Nephron (organoid): Measurements from ENCODE around the gene GALNT13.

Experiments used
- H3K27ac Mint-ChIP-seq, 3 experiments: 2 replicates each; pipeline ENCODE4 v1.8.0; 2020; ENCODE audit warnings: mixed read lengths in 3 of 3, mild to moderate bottlenecking in 2 of 3, moderate library complexity in 1 of 3
- H3K27me3 Mint-ChIP-seq: 2 replicates; pipeline ENCODE4 v1.8.0; 2021; ENCODE audit warnings: low read depth, mild to moderate bottlenecking, moderate library complexity, mixed read lengths
- H3K36me3 Mint-ChIP-seq: 2 replicates; pipeline ENCODE4 v1.8.0; 2020; ENCODE audit warnings: low read depth, mixed read lengths
- H3K4me1 Mint-ChIP-seq: 2 replicates; pipeline ENCODE4 v1.8.0; 2020; ENCODE audit warnings: mixed read lengths
- H3K4me3 Mint-ChIP-seq, 3 experiments: 2 replicates each; pipeline ENCODE4 v1.8.0; 2020; ENCODE audit warnings: mild to moderate bottlenecking in 3 of 3, mixed read lengths in 3 of 3, moderate library complexity in 2 of 3
- H3K9me3 Mint-ChIP-seq: 2 replicates; pipeline ENCODE4 v1.8.0; 2020; ENCODE audit warnings: mixed read lengths
- CTCF ChIP-seq, 3 experiments: fragments of 200-600 bp; sonication (generic); IDR thresholded peaks; one replicate each; pipeline ENCODE4 v1.5.0; 2021; ENCODE audit warnings: antibody characterized with exemption in 3 of 3; ENCODE audit not compliant: unreplicated experiment in 3 of 3

GALNT13 gene

GRCh38 chr2:154229966-154230365 lies 358.2 kb downstream of the GALNT13 start:
- TF ChIP-seq CTCF (IDR thresholded peaks at IDR 0.05; ENCODE audit: unreplicated experiment in 3 of 3), result no peak
- Mint-ChIP-seq H3K4me1 (no peaks in the 10 kb centered on the region), H3K4me3 (no peak overlapping the region), H3K36me3 (no peaks in the 10 kb centered on the region), H3K27me3 (no peaks in the 10 kb centered on the region), H3K27ac (no peak overlapping the region), H3K9me3 (no peaks in the 10 kb centered on the region)

GRCh38 chr2:154231021-154231420 lies 359.3 kb downstream of the GALNT13 start:
- no peaks in the 10 kb centered on the region for H3K4me1 Mint-ChIP-seq
- no peaks in the 10 kb centered on the region for H3K9me3 Mint-ChIP-seq
- no peak for TF ChIP-seq CTCF (IDR thresholded peaks at IDR 0.05; ENCODE audit: unreplicated experiment in 3 of 3)
- H3K27me3 Mint-ChIP-seq, result no peaks in the 10 kb centered on the region
- H3K27ac Mint-ChIP-seq, result no peak overlapping the region
- H3K36me3 Mint-ChIP-seq, result no peaks in the 10 kb centered on the region
- H3K4me3 Mint-ChIP-seq, result no peak overlapping the region

GRCh38 chr2:154233231-154233630 lies 361.5 kb downstream of the GALNT13 start:
- Mint-ChIP-seq H3K36me3 (no peaks in the 10 kb centered on the region), H3K27ac (no peak overlapping the region), H3K4me3 (no peak overlapping the region), H3K4me1 (no peaks in the 10 kb centered on the region), H3K9me3 (no peaks in the 10 kb centered on the region), H3K27me3 (no peaks in the 10 kb centered on the region)
- no peak for TF ChIP-seq CTCF (IDR thresholded peaks at IDR 0.05; ENCODE audit: unreplicated experiment in 3 of 3)

GRCh38 chr2:154238252-154238651 lies 366.5 kb downstream of the GALNT13 start:
- no peaks in the 10 kb centered on the region for H3K9me3 Mint-ChIP-seq
- H3K27ac Mint-ChIP-seq, result no peak overlapping the region
- no peaks in the 10 kb centered on the region for H3K36me3 Mint-ChIP-seq
- no peak for TF ChIP-seq CTCF (IDR thresholded peaks at IDR 0.05; ENCODE audit: unreplicated experiment in 3 of 3)
- H3K4me1 Mint-ChIP-seq, result no peaks in the 10 kb centered on the region
- H3K4me3 Mint-ChIP-seq, result no peak overlapping the region
- H3K27me3 Mint-ChIP-seq, result no peaks in the 10 kb centered on the region

- Mint-ChIP-seq H3K4me3 (no peak overlapping the region), H3K9me3 (no peaks in the 10 kb centered on the region), H3K36me3 (no peaks in the 10 kb centered on the region), H3K4me1 (no peaks in the 10 kb centered on the region), H3K27ac (no peak overlapping the region), H3K27me3 (no peaks in the 10 kb centered on the region)
- no peak for TF ChIP-seq CTCF (IDR thresholded peaks at IDR 0.05; ENCODE audit: unreplicated experiment in 3 of 3)
Observed at GRCh38 chr2:154240316-154240715, 368.6 kb downstream of the GALNT13 start.

GRCh38 chr2:154240921-154241379 lies 369.2 kb downstream of the GALNT13 start:
- no peak overlapping the region for H3K4me3 Mint-ChIP-seq
- no peak overlapping the region for H3K27ac Mint-ChIP-seq

More at GRCh38 chr2:154240921-154241379, 369.2 kb downstream of the GALNT13 start:
- H3K9me3 Mint-ChIP-seq, result no peaks in the 10 kb centered on the region
- TF ChIP-seq CTCF (IDR thresholded peaks at IDR 0.05; ENCODE audit: unreplicated experiment in 3 of 3), result no peak
- H3K36me3 Mint-ChIP-seq, result no peaks in the 10 kb centered on the region
- no peaks in the 10 kb centered on the region for H3K4me1 Mint-ChIP-seq
- H3K27me3 Mint-ChIP-seq, result no peaks in the 10 kb centered on the region
